Medulla oblongata (tissue), 1 donor: Measurements from ENCODE around the gene MAP7D2.
"Not testable (repeated sequence)": the region's sequence is repeated elsewhere in the genome, so short reads cannot be mapped to it uniquely, and the experiment has no call there.

ENCODE experiments used
- DNase-seq: peaks from one replicate; pipeline ENCODE4 v3.0.0-alpha.2; 2015; ENCODE audit errors: extremely low spot score

MAP7D2 gene

GRCh38 chrX:20116577-20117240 lies at the start of gene MAP7D2:
Gene MAP7D2 (minus strand): TSS chrX:20116907. CDS start chrX:20116879, 28 bp downstream.
- no peak for DNase-seq

GRCh38 chrX:20162516-20162915 lies 45.8 kb upstream of the MAP7D2 start:
- DNase-seq = not testable (repeated sequence)

DNA sequence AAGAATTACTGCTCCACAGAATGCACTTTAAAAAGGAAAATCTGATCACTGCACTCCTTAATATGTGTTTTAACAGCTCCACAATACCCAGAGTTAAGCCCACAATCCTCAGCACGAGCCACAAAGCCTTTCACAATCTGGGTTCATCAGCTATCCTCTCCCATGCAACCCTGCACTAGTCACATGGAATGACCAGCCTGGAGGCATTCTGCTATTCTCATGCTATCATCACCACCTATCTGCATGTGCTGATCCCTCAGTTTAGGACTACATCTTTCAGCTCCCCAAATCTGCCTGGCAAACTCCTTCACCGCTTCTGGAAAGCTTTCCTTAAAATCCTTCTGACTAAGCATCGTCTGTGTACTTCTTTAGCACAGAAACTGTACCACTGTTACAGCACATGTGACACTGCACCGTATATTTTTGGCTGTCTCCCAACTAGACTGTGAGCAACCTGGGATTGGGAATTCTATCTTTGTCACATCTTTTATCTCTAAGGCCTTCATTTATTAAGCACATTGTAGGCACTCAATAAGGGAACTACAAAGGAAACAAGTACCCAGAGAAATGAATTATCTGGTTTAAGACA lies 43.2 kb upstream of the MAP7D2 start:
- DNase-seq = no peak

GRCh38 chrX:20151689-20152088 lies 35.0 kb upstream of the MAP7D2 start:
- DNase-seq = no peak

DNA sequence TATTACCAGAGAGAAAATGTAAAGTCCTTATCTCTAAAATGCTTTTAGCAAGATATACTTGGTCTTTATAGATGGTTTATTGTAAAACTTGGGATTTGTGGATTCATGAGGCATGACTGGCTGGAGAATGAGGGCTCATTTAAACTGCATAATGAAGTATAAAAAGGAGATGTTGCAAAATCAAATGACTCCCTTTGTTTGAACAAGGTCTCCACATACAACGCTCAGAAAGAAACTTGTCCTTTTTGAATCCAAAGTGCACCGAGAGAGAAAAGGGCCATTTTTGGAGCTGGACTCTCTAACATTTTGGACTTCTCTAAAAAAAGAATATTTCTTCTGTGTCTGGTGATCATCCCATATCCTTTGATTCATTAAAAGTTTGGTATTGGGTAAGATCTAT lies 32.6 kb upstream of the MAP7D2 start:
- no peak for DNase-seq

- DNase-seq = no peak
These were observed 30.9 kb upstream of the MAP7D2 start for GRCh38 chrX:20147561-20147960.

DNA sequence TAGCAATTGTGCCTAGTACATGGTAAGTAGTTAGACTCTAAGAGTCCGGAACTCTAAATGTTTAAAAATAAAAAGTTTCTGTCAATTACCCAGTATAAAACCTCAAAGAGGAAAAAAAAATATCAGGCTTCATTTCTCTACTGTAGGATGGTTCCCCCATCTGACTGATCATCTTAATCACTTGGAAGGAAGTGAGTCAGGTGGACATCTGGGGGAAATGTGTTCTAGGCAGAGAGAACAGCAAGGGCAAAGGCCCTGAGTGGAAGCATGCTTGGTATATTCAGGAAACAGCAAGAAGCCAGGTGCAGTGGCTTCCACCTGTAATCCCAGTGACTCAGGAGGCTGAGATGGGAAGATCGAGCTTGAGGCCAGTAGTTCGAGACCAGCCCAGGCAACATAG lies 27.8 kb upstream of the MAP7D2 start:
- no peak for DNase-seq

DNA sequence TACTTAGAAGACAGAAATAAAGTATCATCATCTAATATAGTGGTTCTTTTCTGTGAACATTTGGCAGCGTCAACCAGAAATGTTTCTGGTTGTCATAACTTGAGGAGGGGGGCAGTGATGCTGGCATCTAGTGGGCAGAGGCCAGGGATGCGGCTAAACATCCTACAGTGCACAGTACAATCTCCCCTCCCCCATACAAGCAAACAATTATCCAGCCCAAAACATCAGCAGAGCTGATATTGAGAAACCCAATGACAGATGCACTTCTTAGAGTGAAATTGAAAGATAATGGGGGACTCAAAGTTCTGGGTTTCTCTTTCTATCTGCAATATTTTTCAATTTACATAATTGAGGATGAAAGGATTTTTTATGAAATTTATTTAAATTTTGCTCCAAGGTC lies 26.9 kb upstream of the MAP7D2 start:
- DNase-seq = no peak

DNA sequence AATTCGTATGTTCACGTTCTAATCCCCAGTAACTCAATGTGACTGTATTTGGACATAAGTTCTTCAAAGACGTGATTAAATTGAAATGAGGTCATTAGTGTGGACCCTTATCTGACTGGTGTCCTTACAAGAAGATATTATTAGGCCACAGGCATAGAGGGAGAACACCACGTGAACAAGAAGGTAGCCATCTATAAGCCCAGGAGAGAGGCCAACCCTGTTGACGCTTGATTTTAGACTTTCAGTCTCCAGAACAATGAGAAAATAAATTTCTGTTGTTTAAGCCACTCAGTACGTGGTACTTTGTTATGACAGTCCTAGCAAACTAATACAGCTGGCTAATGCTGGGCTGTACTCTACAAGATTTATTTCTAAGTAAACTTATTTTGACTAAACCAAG lies 26.4 kb upstream of the MAP7D2 start:
- DNase-seq = no peak

DNA sequence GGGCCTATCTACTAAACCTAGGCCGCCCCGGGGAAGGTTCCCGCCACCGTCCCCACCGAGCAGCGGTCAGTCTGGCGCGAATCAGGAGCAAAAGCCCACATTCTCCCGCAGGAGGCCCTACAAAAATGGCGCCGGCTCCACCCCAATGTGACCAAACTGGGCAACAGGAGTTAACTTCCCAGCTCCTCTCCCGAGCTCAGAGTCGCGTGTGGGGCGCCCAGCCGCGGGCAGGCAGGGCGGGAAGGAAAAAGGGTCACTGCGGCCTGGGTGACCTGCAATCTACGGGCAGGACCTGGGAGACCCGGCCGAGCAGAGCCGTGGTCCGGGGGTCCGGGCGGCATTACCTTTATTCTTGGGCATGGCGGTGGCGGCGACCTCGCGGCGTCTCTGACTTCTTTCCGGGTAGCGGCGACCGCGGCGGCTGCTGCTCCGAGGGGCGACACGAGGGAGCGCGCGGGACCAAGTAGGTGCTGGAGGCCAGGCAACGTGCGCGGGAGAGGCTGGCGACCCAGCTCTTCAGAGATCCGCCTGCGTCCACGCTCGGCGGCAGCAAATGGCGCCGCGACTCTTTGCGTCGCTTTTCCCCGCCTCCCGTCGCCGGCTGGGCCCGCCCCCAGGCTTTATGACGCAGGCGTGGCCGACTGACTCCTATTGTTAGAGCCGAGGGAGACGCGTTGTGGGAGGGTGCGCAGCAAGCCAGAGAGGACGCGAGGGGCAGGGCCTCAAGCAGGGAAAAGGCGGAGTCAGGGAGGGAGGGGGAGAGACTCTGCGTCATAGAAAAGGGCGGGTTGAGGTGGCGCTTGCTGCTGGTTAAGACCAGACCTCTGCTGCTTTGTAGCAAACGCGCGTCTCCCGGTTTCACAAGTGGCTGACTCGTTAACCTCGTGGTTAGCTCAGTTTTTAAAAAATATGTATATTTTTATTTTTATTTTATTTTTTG lies 24.8 kb upstream of the MAP7D2 start, which contains the start of gene EIF1AX:
Gene EIF1AX, minus strand, starts transcription at position 558 of the 940 bp plus-strand sequence. Its CDS starts 198 bp downstream, at position 360.
- peak; percentile 97 for DNase-seq

DNA sequence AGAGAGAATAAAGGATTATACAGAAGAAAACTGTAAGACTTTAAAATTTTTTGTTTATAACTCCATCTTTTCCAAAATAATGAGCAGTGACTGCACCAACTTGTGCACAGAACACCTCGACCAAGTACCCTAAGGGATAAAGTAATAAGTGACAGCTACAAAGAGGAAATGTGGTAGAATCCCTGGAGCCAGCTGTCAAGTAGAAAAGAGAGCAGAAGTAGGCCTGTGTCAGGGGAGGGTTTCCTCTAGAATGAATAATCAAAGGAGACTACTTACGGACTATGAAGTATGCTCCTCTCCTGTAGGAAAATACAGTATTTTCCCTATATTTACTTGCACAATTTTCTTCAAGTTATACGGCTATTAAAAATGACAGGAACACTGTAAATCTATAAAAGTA lies 23.7 kb upstream of the MAP7D2 start:
- peak; percentile 5 for DNase-seq

DNA sequence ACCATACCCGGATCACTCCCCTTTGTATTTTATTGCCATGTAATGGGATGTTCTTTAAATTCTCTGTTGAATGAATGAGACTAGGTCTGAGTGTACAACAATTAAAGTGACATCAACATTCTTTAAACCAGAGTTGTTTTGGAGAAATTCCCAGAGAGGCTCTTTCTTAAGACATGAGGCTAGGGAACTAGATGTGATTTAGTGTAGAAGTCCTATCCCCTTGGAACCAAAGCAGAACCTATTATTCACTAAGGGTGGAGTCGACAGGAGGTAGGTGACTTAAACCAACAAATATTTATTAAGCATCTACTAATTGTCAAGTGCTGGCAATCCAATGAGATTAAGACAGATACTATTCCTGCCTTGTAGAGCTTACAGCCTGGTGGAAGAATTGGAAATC lies 23.3 kb upstream of the MAP7D2 start:
- peak; percentile 6 for DNase-seq

GRCh38 chrX:20135944-20136343 lies 19.2 kb upstream of the MAP7D2 start:
- DNase-seq = no peak

GRCh38 chrX:20132666-20133065 lies 16.0 kb upstream of the MAP7D2 start:
- no peak for DNase-seq

- DNase-seq = no peak
These were observed 13.7 kb upstream of the MAP7D2 start for GRCh38 chrX:20130357-20130756.

DNA sequence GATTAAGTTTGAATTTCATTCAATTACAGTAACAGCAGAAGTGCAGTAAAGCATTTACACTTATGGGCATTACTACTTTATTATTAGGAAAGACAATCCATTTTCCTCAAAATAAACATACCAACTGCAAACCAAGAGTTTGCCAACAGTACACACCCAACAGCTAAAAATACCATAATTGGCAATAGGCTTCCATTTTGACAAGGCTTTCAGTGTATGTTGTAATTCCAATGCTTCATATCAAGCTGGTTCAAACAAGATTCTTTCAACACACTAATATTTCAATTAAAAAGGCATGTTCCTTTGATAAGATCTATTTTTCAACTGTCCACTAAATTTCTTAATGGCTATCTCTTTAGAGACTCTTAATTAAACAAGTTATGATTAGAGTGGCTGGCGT lies 12.8 kb upstream of the MAP7D2 start:
- no peak for DNase-seq

- DNase-seq = no peak
These were observed 12.0 kb upstream of the MAP7D2 start for GRCh38 chrX:20128670-20129069.

- not testable (repeated sequence) for DNase-seq
These were observed 10.7 kb upstream of the MAP7D2 start for GRCh38 chrX:20127440-20127839.

DNA sequence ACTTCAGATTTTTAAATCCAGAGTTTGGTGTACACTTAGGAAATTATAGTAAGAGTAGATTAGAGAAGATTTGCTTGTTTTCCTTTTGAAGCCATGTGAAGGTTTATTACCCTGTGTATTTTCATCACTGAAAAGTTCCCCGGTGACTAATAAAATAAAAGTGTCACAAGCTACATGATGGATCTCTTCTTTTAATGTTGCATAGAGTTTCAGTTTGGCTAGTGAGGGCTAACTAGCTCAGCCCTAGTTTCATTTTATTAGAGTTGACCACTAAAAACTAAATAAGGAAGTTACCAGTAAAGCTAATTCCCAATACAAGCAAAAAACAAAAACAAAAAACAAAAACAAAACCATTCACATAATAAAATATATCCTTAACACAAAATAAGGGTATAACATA lies 10.1 kb upstream of the MAP7D2 start:
- not testable (repeated sequence) for DNase-seq

DNA sequence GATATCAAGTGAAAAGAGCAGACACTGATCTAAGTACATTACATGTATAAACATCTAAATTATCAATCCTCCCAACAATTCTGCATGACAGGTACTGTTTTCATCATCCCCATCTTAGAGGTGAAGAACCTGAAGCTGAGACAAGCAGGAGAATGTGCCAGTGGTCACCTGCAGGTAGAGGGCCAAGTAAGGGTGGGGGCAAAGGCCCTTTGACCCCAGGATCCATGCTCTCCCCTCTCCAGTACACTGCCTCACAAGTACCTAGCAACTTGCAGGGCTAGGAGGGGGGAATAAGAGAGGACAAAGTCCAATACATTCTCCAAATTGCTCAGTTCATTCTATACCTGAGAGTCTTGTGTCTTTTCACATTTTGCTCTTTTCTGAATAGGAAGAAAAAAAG lies 8.3 kb upstream of the MAP7D2 start:
- no peak for DNase-seq

DNA sequence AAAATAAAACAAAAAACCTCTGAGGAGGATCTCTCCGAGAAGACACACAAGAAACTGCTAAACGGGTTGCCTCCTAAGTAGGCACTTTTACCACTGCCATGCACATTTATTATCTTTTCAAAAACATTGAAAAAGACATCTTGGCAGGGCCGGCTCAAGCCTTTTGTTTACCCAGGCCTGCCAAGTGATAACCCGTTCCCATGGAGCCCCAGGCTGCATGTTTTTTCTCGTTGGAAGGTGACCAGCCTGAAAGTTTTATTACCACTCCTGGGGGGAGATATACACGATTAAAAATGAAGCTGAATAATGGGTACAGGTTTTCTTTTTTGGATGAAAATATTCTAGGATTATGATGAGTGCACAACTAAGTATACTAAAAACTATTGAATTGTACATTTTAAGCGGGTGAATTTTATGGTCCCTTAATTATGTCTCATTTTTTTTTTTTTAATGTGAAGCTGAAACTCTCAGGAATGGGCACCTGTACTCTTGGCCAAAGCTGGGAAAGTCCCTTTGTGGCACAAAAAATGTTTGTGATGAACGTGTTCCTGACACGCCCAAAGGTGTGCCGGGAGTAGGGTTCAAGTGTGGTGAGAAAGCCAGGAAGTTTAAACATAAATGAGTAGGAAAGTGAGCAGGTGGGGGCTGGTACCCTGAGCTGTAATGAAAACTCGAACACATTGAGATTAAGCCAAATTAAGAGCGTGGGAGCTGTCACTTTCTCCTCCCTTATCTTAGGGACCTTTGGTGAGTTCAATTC lies 1.5 kb upstream of the MAP7D2 start:
- no peak for DNase-seq

DNA sequence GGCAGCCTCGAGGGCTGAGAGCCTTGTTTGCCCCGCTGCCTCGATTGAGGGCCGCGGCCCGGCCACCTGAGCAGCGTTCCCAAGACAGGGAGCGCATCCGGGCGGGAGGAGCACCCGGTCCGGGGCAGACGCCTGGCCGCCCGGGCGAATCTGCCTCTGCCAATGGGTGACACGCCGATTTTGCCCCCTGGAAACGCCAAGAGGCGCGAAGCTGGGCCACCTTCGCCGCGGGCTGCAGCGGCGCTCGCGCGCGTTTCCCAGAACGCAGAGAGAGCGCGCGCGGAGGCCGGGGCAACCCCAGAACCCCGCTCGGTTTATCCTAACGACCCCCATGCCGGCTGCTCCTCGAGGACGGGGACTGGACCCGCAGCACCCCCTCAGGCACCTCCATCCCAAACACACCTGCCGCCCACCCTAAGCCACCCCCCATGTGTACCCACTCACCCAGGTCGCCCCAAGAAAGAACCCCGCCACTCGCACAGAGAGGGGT lies 575 bp downstream of the MAP7D2 start:
- no peak for DNase-seq
